K562 (cell line): Measurements from ENCODE around the gene CCNL1. TPM values are rescaled to one million over a fixed set of nuclear protein-coding genes. Genes with fewer than 3 reads are reported as not detected.

ENCODE experiments used
- ARID1B ChIP-seq: fragments of 450-650 bp; IDR thresholded peaks from 2 replicates; pipeline ENCODE4 v1.6.1; 2016; ENCODE audit warnings: antibody characterized with exemption, mild to moderate bottlenecking, inconsistent platforms
- ATF3 ChIP-seq, 2 experiments: fragments of 450-650 bp in 1 of 2; sonication (generic) in 1 of 2; formaldehyde crosslinking in 1 of 2; IDR thresholded peaks in 1 of 2; conservative IDR thresholded peaks in 1 of 2; 2 replicates each; pipeline versions ENCODE4 v1.6.1 to v1.8.1; 2016 to 2023; ENCODE audit warnings: mild to moderate bottlenecking in 2 of 2, moderate library complexity in 2 of 2, inconsistent platforms in 1 of 2, missing genetic modification reagents in 1 of 2
- ATF4 ChIP-seq: fragments of 450-650 bp; formaldehyde crosslinking; IDR thresholded peaks from 2 replicates; pipeline ENCODE4 v1.4.0; 2022; ENCODE audit warnings: mild to moderate bottlenecking, moderate library complexity
- BRD9 ChIP-seq: fragments of 450-650 bp; IDR thresholded peaks from 2 replicates; pipeline ENCODE4 v1.6.1; 2018; ENCODE audit warnings: low read depth; ENCODE audit not compliant: partially characterized antibody
- C11orf30 ChIP-seq: fragments of 450-650 bp; IDR thresholded peaks from 2 replicates; pipeline ENCODE4 v1.6.1; 2016; ENCODE audit warnings: low read depth, mild to moderate bottlenecking
- CEBPG ChIP-seq, 3 experiments: fragments of 200-800 bp in 1 of 3; sonication (Bioruptor generic) in 1 of 3; sonication (generic) in 1 of 3; formaldehyde crosslinking in 1 of 3; IDR thresholded peaks in 2 of 3; conservative IDR thresholded peaks in 1 of 3; 2 replicates each; pipeline versions ENCODE4 v1.6.1 to v1.8.0; 2016 to 2022; ENCODE audit warnings: missing compliant biosample characterization in 2 of 3, missing genetic modification characterization in 2 of 3, mild to moderate bottlenecking in 1 of 3, missing genetic modification reagents in 1 of 3
- CHD4 ChIP-seq: fragments of 200-600 bp; sonication (generic); IDR thresholded peaks from 3 replicates; pipeline ENCODE4 v1.6.1; 2012; ENCODE audit warnings: low read depth, mild to moderate bottlenecking, mixed read lengths, low read length, inconsistent platforms; ENCODE audit not compliant: insufficient read depth, insufficient replicate concordance, poor library complexity, severe bottlenecking
- EP400 ChIP-seq: fragments of 450-650 bp; IDR thresholded peaks from 2 replicates; pipeline ENCODE4 v1.6.1; 2017; ENCODE audit warnings: antibody characterized with exemption, mild to moderate bottlenecking, moderate library complexity
- FOXJ2 ChIP-seq: fragments of 200-800 bp; sonication (Bioruptor generic); IDR thresholded peaks from 2 replicates; pipeline ENCODE4 v1.6.1; 2016; ENCODE audit warnings: missing genetic modification characterization, missing compliant biosample characterization
- ID3 ChIP-seq, 2 experiments: fragments of 250-450 bp in 1 of 2; fragments of 450-650 bp in 1 of 2; sonication (Bioruptor Pico) in 1 of 2; IDR thresholded peaks; 2 replicates each; pipeline versions ENCODE4 v1.6.1 to v1.8.0; 2016 to 2021; ENCODE audit warnings: mild to moderate bottlenecking in 2 of 2, moderate library complexity in 2 of 2, missing compliant biosample characterization in 1 of 2, missing genetic modification characterization in 1 of 2
- LEF1 ChIP-seq: fragments of 450-650 bp; IDR thresholded peaks from 2 replicates; pipeline ENCODE4 v1.6.1; 2016; ENCODE audit warnings: mild to moderate bottlenecking
- MTA3 ChIP-seq: fragments of 450-650 bp; formaldehyde crosslinking; IDR thresholded peaks from 2 replicates; pipeline ENCODE4 v1.6.1; 2017; ENCODE audit warnings: mild to moderate bottlenecking, borderline replicate concordance
- NFE2 ChIP-seq: IDR thresholded peaks from 2 replicates; pipeline ENCODE4 v1.6.1; 2014; ENCODE audit warnings: antibody characterized with exemption, low read depth
- NR4A1 ChIP-seq, 2 experiments: fragments of 250-450 bp in 1 of 2; fragments of 450-650 bp in 1 of 2; sonication (Bioruptor Pico) in 1 of 2; IDR thresholded peaks; 2 replicates each; pipeline versions ENCODE4 v1.4.0 to v1.6.1; 2016 to 2020; ENCODE audit warnings: mild to moderate bottlenecking in 2 of 2, missing compliant biosample characterization in 1 of 2, missing genetic modification characterization in 1 of 2, moderate library complexity in 1 of 2
- PBX2 ChIP-seq, 2 experiments: IDR thresholded peaks in 1 of 2; conservative IDR thresholded peaks in 1 of 2; 2 replicates each; pipeline ENCODE4 v1.6.1; 2016; ENCODE audit warnings: low read depth in 2 of 2, mild to moderate bottlenecking in 1 of 2, missing compliant biosample characterization in 1 of 2, missing genetic modification characterization in 1 of 2, moderate library complexity in 1 of 2
- SMARCA4 ChIP-seq: fragments of 450-650 bp; IDR thresholded peaks from 2 replicates; pipeline ENCODE4 v1.6.1; 2016
- TRIM24 ChIP-seq, 2 experiments: fragments of 450-650 bp; IDR thresholded peaks; 2 replicates each; pipeline ENCODE4 v1.6.1; 2016
- ZNF124 ChIP-seq: sonication (generic); formaldehyde crosslinking; IDR thresholded peaks from 2 replicates; pipeline ENCODE4 v1.8.1; 2022; ENCODE audit warnings: missing genetic modification reagents
- ZNF212 ChIP-seq: fragments of 450-650 bp; formaldehyde crosslinking; IDR thresholded peaks from 2 replicates; pipeline ENCODE4 v1.4.0; 2020; ENCODE audit warnings: mild to moderate bottlenecking
- ZNF507 ChIP-seq: conservative IDR thresholded peaks from 2 replicates; pipeline ENCODE4 v1.6.1; 2017; ENCODE audit warnings: missing genetic modification characterization, missing compliant biosample characterization
- ZNF551 ChIP-seq: fragments of 250-450 bp; sonication (Bioruptor Pico); IDR thresholded peaks from 2 replicates; pipeline ENCODE4 v1.5.0; 2021; ENCODE audit warnings: mild to moderate bottlenecking, moderate library complexity
- ZNF830 ChIP-seq: fragments of 250-450 bp; sonication (Bioruptor Pico); IDR thresholded peaks from 2 replicates; pipeline ENCODE4 v1.5.0; 2021; ENCODE audit warnings: mild to moderate bottlenecking
- polyA plus RNA-seq, 8 experiments: library from polyadenylated mRNA; depleted of rRNA in 4 of 8; stranded (reverse) in 5 of 8; unstranded in 3 of 8; fragments of >200 nt; fragmentation: Nextera tagmentation in 2 of 8; fragmentation: Illumina TruSeq in 1 of 8; extraction: Ambion mirVana in 2 of 8; extraction: Trizol in 1 of 8; gene quantifications; 2 replicates each; pipeline versions ENCODE4 v1.2.1 to v1.2.3, GENCODE V29; 2011 to 2014; ENCODE audit warnings: inconsistent platforms in 1 of 8, missing spikeins in 1 of 8
- total RNA-seq, 7 experiments: library from RNA; depleted of rRNA in 6 of 7; stranded (reverse); fragments of >200 nt in 6 of 7; fragmentation: Illumina TruSeq in 2 of 7; extraction: Trizol in 2 of 7; gene quantifications; 2 replicates each; pipeline versions ENCODE4 v1.2.1 to v1.2.3, GENCODE V29; 2011 to 2021; ENCODE audit warnings: low replicate concordance in 1 of 7

The CCNL1 gene
- total and polyA plus RNA-seq, 9 of the 15 experiments (the other 6 are each of a cell fraction or from before 2014, with no cell fraction given): 16.1 to 186 (median 132) TPM

GRCh38 chr3:157107644-157108133, 52.3 kb downstream of the CCNL1 start (continued):
- no peak for TF ChIP-seq NR4A1 (CRISPR knock-in tag; IDR thresholded peaks at IDR 0.05)
- TF ChIP-seq NR4A1 (tag; IDR thresholded peaks at IDR 0.05): peak; percentile 93
- TF ChIP-seq ATF3 (IDR thresholded peaks at IDR 0.05): peak; percentile 69; the same call in 1 of the 2 replicates
- no peak for TF ChIP-seq ATF3 (CRISPR knock-in tag; conservative IDR thresholded peaks at IDR 0.05)
- TF ChIP-seq C11orf30: no peak
- peak; percentile 74 for TF ChIP-seq ATF4
- peak; percentile 79 for TF ChIP-seq EP400
- TF ChIP-seq CHD4: no peak
- no peak for TF ChIP-seq CEBPG (CRISPR knock-in tag; IDR thresholded peaks at IDR 0.05)
- peak; percentile 84 to 85 for TF ChIP-seq CEBPG (tag; conservative IDR thresholded peaks at IDR 0.05 in 1 of 2, IDR thresholded peaks at IDR 0.05 in 1 of 2)
- TF ChIP-seq ZNF507: no peak
- TF ChIP-seq FOXJ2 (tag): peak; percentile 58; the same call in 1 of the 2 replicates
- TF ChIP-seq NFE2: peak; percentile 67
- no peak for TF ChIP-seq ZNF830 (CRISPR knock-in tag)
- peak; percentile 67; the same call in 1 of the 2 replicates for TF ChIP-seq LEF1
- TF ChIP-seq ID3 (CRISPR knock-in tag; IDR thresholded peaks at IDR 0.05): no peak
- TF ChIP-seq ID3 (tag; IDR thresholded peaks at IDR 0.05): peak; percentile 74; the same call in 1 of the 2 replicates
- no peak for TF ChIP-seq ZNF551 (CRISPR knock-in tag)
- peak; percentile 92 for TF ChIP-seq ARID1B
- TF ChIP-seq TRIM24 (IDR thresholded peaks at IDR 0.05): peak in 1 of 2 experiments; percentile 56; a peak in 2 of 4 replicates
- peak; percentile 82 for TF ChIP-seq SMARCA4
- TF ChIP-seq BRD9: peak; percentile 82
- no peak for TF ChIP-seq ZNF212 (CRISPR knock-in tag)
- no peak for TF ChIP-seq ZNF124 (CRISPR knock-in tag)
- no peak for TF ChIP-seq PBX2 (CRISPR knock-in tag; IDR thresholded peaks at IDR 0.05; ENCODE audit: low read depth)
- peak; percentile 88 for TF ChIP-seq PBX2 (tag; conservative IDR thresholded peaks at IDR 0.05; ENCODE audit: low read depth)
- peak; percentile 81; the same call in 1 of the 2 replicates for TF ChIP-seq MTA3
